ENCODE results near the gene GPR149. TPM values are rescaled to one million over a fixed set of nuclear protein-coding genes. Genes with fewer than 3 reads are reported as not detected.

GPR149 gene
- total RNA-seq, 1 experiment from 2014 or later = not detected

- H3K23ac ChIP-seq (ENCODE audit: insufficient read length, low read depth, low read length) = no peak overlapping the region
- no peak overlapping the region for H2BK20ac ChIP-seq (ENCODE audit: low read depth, low read length, poor library complexity, severe bottlenecking)
- no peaks in the 10 kb centered on the region for H3K79me2 ChIP-seq (ENCODE audit: insufficient read depth, low read length)
- no peaks in the 10 kb centered on the region for H3K27me3 ChIP-seq (ENCODE audit: insufficient read depth, low read length)
- no peaks in the 10 kb centered on the region for H4K20me1 ChIP-seq (ENCODE audit: control insufficient read depth, insufficient read depth, insufficient read length)
- no peaks in the 10 kb centered on the region for H3K23me2 ChIP-seq (ENCODE audit: insufficient read length, low read depth, low read length, poor library complexity, severe bottlenecking)
- no peak overlapping the region for H2AK5ac ChIP-seq (ENCODE audit: insufficient read length, low read length)
- H3K14ac ChIP-seq (ENCODE audit: insufficient read depth, low read length) = no peak overlapping the region
- H3K9me3 ChIP-seq (ENCODE audit: control insufficient read depth, low read depth, low read length) = no peaks in the 10 kb centered on the region
- no peak overlapping the region for H2BK5ac ChIP-seq (ENCODE audit: insufficient read length, low read length)
- H4K91ac ChIP-seq (ENCODE audit: insufficient read length, low read depth, low read length) = no peak overlapping the region
- no peak overlapping the region for H3K27ac Mint-ChIP-seq
- DNase-seq = no peak
- no peaks in the 10 kb centered on the region for H3K36me3 Mint-ChIP-seq (ENCODE audit: insufficient read depth in 1 of 3, low read depth in 3 of 3)
- H2AFZ ChIP-seq (ENCODE audit: low read length) = no peak overlapping the region
- whole genome bisulfite sequencing (ENCODE audit: extremely low coverage, insufficient read length, low lambda C conversion rate) = no CpG with 5 or more reads among the region's 3 CpGs
- no peaks in the 10 kb centered on the region for H3K4me1 Mint-ChIP-seq
- H3K4ac ChIP-seq (ENCODE audit: low read depth, low read length) = no peak overlapping the region
- no peak overlapping the region for H3K4me3 Mint-ChIP-seq
- H3K27me3 Mint-ChIP-seq (ENCODE audit: low read depth) = peaks cover 3% of the 10 kb centered on the region; the same call in 1 of the 2 replicates
- H2BK15ac ChIP-seq (ENCODE audit: low read depth, low read length) = no peak overlapping the region
- no peaks in the 10 kb centered on the region for H3K4me1 ChIP-seq (ENCODE audit: insufficient read depth, low read length)
- no peak overlapping the region for H3K18ac ChIP-seq (ENCODE audit: insufficient read length, low read depth, low read length)
- peak; percentile 78 for TF ChIP-seq CTCF (conservative IDR thresholded peaks at IDR 0.05)
- no peak overlapping the region for H4K8ac ChIP-seq (replicated peaks; ENCODE audit: insufficient read length, low read depth, low read length)
- H3K4me2 ChIP-seq (ENCODE audit: insufficient read depth, insufficient read length, low read length) = no peak overlapping the region
- H3K27ac ChIP-seq (ENCODE audit: insufficient read length, low read depth, low read length) = no peak overlapping the region
- H4K5ac ChIP-seq (ENCODE audit: insufficient read length, low read depth, low read length) = no peak overlapping the region
- H3K79me1 ChIP-seq (ENCODE audit: insufficient read depth, low read depth, low read length, poor library complexity, severe bottlenecking) = no peaks in the 10 kb centered on the region
- no peak overlapping the region for H2BK12ac ChIP-seq (ENCODE audit: insufficient read length, low read depth, low read length)
- no peaks in the 10 kb centered on the region for H3K9me3 Mint-ChIP-seq
- no peak overlapping the region for H3T11ph ChIP-seq (ENCODE audit: low read length)
- H3K9ac ChIP-seq (ENCODE audit: extremely low read depth, insufficient read length, low read length) = no peak overlapping the region
- no peak overlapping the region for H3K56ac ChIP-seq (ENCODE audit: insufficient read length, low read depth, low read length)
- H2BK120ac ChIP-seq (ENCODE audit: low read depth, low read length, poor library complexity, severe bottlenecking) = no peak overlapping the region
These were observed 95.0 kb downstream of the GPR149 start for GRCh38 chr3:154334973-154335420.
